Bronchial epithelial cell (primary cell): ENCODE data around the gene CACNG7. TPM values are rescaled to one million over a fixed set of nuclear protein-coding genes. Genes with fewer than 3 reads are reported as not detected.

Experiments used
- DNase-seq: peaks from one replicate; pipeline ENCODE4 v3.0.0-alpha.2; 2010; ENCODE audit warnings: low read depth
- FAIRE-seq: peaks from 2 replicates; lab custom pipeline; 2011; peaks lifted over from hg19 to GRCh38; lab: Jason Lieb, UNC
- H3K27me3 ChIP-seq: 2 replicates; pipeline ENCODE4 v1.5.1; 2011; ENCODE audit warnings: low read length; ENCODE audit not compliant: control insufficient read depth, insufficient read depth
- H3K36me3 ChIP-seq: 2 replicates; pipeline ENCODE4 v1.5.1; 2011; ENCODE audit warnings: low read length; ENCODE audit not compliant: control insufficient read depth, insufficient read depth
- H3K4me3 ChIP-seq: 2 replicates; pipeline ENCODE4 v1.5.1; 2011; ENCODE audit warnings: mild to moderate bottlenecking, low read depth, low read length, control low read depth
- CTCF ChIP-seq: IDR thresholded peaks from 2 replicates; pipeline ENCODE4 v1.5.1; 2011; ENCODE audit warnings: mild to moderate bottlenecking, moderate library complexity, low read length, control low read depth, inconsistent platforms; ENCODE audit not compliant: insufficient read depth, severe bottlenecking
- total RNA-seq: library from RNA; depleted of rRNA; stranded (reverse); fragments of >200 nt; gene quantifications from 2 replicates; pipeline ENCODE4 v1.2.1, GENCODE V29; 2014

The CACNG7 gene
- total RNA-seq, 1 donor from 2014 or later, result not detected

GRCh38 chr19:53885036-53885435 lies 24.0 kb upstream of the CACNG7 start:
- no peak for DNase-seq
- Histone ChIP-seq H3K36me3 (no peaks in the 10 kb centered on the region), H3K27me3 (peaks cover 24% of the 10 kb centered on the region), H3K4me3 (no peak overlapping the region)
- FAIRE-seq, result no peak
- no peak for TF ChIP-seq CTCF

GRCh38 chr19:53892301-53892980 lies 16.6 kb upstream of the CACNG7 start:
- Histone ChIP-seq H3K36me3 (no peaks in the 10 kb centered on the region), H3K27me3 (no peaks in the 10 kb centered on the region), H3K4me3 (no peak overlapping the region)
- no peak for DNase-seq
- no peak for TF ChIP-seq CTCF
- no peak for FAIRE-seq

GRCh38 chr19:53892981-53893325 lies 16.1 kb upstream of the CACNG7 start:
- no peak for TF ChIP-seq CTCF
- H3K27me3 ChIP-seq, result no peaks in the 10 kb centered on the region

GRCh38 chr19:53894707-53895106 lies 14.4 kb upstream of the CACNG7 start:
- no peak for TF ChIP-seq CTCF
- peak; percentile 55 for DNase-seq
- FAIRE-seq, result no peak
- Histone ChIP-seq H3K27me3 (peaks cover 2% of the 10 kb centered on the region), H3K4me3 (no peak overlapping the region), H3K36me3 (no peaks in the 10 kb centered on the region)

More at GRCh38 chr19:53892981-53893325, 16.1 kb upstream of the CACNG7 start:
- FAIRE-seq (no peak), DNase-seq (no peak)
- Histone ChIP-seq H3K36me3 (no peaks in the 10 kb centered on the region), H3K4me3 (no peak overlapping the region)

- H3K36me3 ChIP-seq, result no peaks in the 10 kb centered on the region
- TF ChIP-seq CTCF, result no peak
- H3K27me3 ChIP-seq, result peaks cover 2% of the 10 kb centered on the region
- DNase-seq, result no peak
- no peak overlapping the region for H3K4me3 ChIP-seq
- no peak for FAIRE-seq
Observed at GRCh38 chr19:53896682-53897081, 12.4 kb upstream of the CACNG7 start.

GRCh38 chr19:53897459-53897858 lies 11.6 kb upstream of the CACNG7 start:
- TF ChIP-seq CTCF, result no peak
- FAIRE-seq (no peak), DNase-seq (no peak)
- H3K36me3 ChIP-seq, result no peaks in the 10 kb centered on the region
- H3K4me3 ChIP-seq, result no peak overlapping the region
- peaks cover 2% of the 10 kb centered on the region for H3K27me3 ChIP-seq
